Activated CD8-positive, alpha-beta memory T cell treated with anti-CD3 and anti-CD28 coated beads, Interleukin-2, amount 10 ng/mL, durations not matched to agents 7 days and 5 days (primary cell): ENCODE results near the gene PLXNC1. TPM values are rescaled to one million over a fixed set of nuclear protein-coding genes. Genes with fewer than 3 reads are reported as not detected.

Experiments
- ATAC-seq: fragments of 150-1000 bp; cut with Tn5 transposase; one replicate; pipeline ENCODE4 v1.10.0; 2021; ENCODE audit warnings: moderate library complexity
- CTCF ChIA-PET: fragments of 350-600 bp; sonication (Branson Sonifier 250); formaldehyde crosslinking; loops from one replicate; lab custom pipeline; 2021; ENCODE audit warnings: antibody characterized with exemption; lab: Charles Lee
- DNase-seq: peaks from one replicate; pipeline ENCODE4 v3.0.0-alpha.2; 2020
- H3K27ac Mint-ChIP-seq: one replicate; pipeline ENCODE4 v1.8.0; 2021; ENCODE audit warnings: mild to moderate bottlenecking, mixed read lengths
- H3K27me3 Mint-ChIP-seq: one replicate; pipeline ENCODE4 v1.8.0; 2021; ENCODE audit warnings: mixed read lengths
- H3K36me3 Mint-ChIP-seq: one replicate; pipeline ENCODE4 v1.8.0; 2021; ENCODE audit warnings: mild to moderate bottlenecking, mixed read lengths
- H3K4me1 Mint-ChIP-seq: one replicate; pipeline ENCODE4 v1.8.0; 2021; ENCODE audit warnings: mixed read lengths
- H3K4me3 Mint-ChIP-seq: one replicate; pipeline ENCODE4 v1.8.0; 2021; ENCODE audit warnings: mild to moderate bottlenecking, moderate library complexity, mixed read lengths
- H3K9me3 Mint-ChIP-seq: one replicate; pipeline ENCODE4 v1.8.0; 2022; ENCODE audit warnings: low read depth, mixed read lengths
- total RNA-seq, 2 experiments: library from RNA; stranded (reverse); gene quantifications; one replicate each; pipeline ENCODE4 v1.2.3, GENCODE V29; 2021

PLXNC1 gene
- total RNA-seq, 2 experiments from 2014 or later: 10.4 to 13.1 TPM

DNA sequence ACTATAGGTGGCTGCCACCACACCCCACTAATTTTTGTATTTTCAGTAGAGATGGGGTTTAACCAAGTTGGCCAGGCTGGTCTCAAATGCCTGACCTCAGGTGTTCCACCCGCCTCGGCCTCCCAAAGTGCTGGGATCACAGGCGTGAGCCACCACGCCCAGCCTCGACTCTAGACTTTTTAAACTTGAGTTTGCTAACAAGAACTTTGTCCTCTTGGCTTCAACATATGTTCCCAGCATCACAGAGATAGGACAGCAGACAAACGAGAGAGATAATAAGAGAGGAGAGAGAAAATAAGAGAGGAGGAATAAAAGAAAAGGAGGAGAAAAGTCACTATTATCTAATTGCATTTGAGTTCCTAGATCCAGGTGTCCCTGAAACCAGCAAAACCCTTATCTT is 192.2 kb downstream of the PLXNC1 start:
- no peak overlapping the region for H3K4me3 Mint-ChIP-seq
- H3K27me3 Mint-ChIP-seq: no peaks in the 10 kb centered on the region
- no peak for ATAC-seq
- CTCF ChIA-PET: interaction anchor here (0.7 kb wide), 1 partner anchor 601 kb away, joined by 3 read pairs; no protein-coding TSS in a partner anchor
- no peaks in the 10 kb centered on the region for H3K4me1 Mint-ChIP-seq
- no peak overlapping the region for H3K27ac Mint-ChIP-seq
- no peak for DNase-seq
- peaks cover 47% of the 10 kb centered on the region for H3K36me3 Mint-ChIP-seq
- H3K9me3 Mint-ChIP-seq: peaks cover 6% of the 10 kb centered on the region

DNA sequence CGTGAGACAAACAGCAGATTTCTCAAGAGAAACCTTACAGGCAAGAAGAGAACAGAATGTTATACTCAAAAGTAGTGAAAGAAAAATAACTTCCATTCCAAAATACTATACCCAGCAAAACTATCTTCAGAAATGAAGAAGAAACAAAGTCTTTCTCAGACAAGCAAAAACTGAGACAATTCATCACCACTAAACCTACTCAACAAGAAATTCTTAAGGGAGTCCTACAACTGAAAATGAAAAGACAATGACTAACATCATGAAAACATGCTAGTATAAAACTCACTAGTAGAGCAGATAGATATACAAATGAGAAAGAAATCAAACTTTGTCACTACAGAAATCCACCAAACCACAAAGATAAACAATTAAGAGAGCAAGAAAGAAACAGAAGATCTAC is 204.8 kb downstream of the PLXNC1 start:
- H3K9me3 Mint-ChIP-seq: peaks cover 35% of the 10 kb centered on the region
- peaks cover 85% of the 10 kb centered on the region for H3K36me3 Mint-ChIP-seq
- CTCF ChIA-PET: no interaction called here
- no peak overlapping the region for H3K4me3 Mint-ChIP-seq
- no peaks in the 10 kb centered on the region for H3K4me1 Mint-ChIP-seq
- H3K27me3 Mint-ChIP-seq: no peaks in the 10 kb centered on the region
- no peak overlapping the region for H3K27ac Mint-ChIP-seq
- ATAC-seq (no peak), DNase-seq (no peak)
